Breast epithelium (tissue), 4 donors: Measurements from ENCODE around the gene ARHGEF7. TPM values are rescaled to one million over a fixed set of nuclear protein-coding genes. Genes with fewer than 3 reads are reported as not detected.

Experiments used
- DNase-seq, 2 donors: peaks; one replicate each; pipeline ENCODE4 v3.0.0-alpha.2; 2019; ENCODE audit warnings: low spot score in 2 of 2
- H3K27ac ChIP-seq, 2 donors: fragments of 200-600 bp; sonication (generic) in 1 of 2; one replicate each; pipeline ENCODE4 v1.5.1; 2016 to 2019; ENCODE audit warnings: mild to moderate bottlenecking in 1 of 2
- H3K27me3 ChIP-seq, 2 donors: fragments of 200-600 bp; sonication (generic) in 1 of 2; one replicate each; pipeline versions ENCODE4 v1.5.1 to v1.6.0; 2017 to 2019; ENCODE audit warnings: control low read depth in 1 of 2, mild to moderate bottlenecking in 1 of 2
- H3K36me3 ChIP-seq: fragments of 200-600 bp; one replicate; pipeline ENCODE4 v1.5.1; 2019
- H3K4me1 ChIP-seq, 2 donors: fragments of 200-600 bp; sonication (generic); one replicate each; pipeline ENCODE4 v1.5.1; 2016 to 2019; ENCODE audit warnings: control low read depth in 1 of 2
- H3K4me3 ChIP-seq, 3 donors: fragments of 200-600 bp; sonication (generic); 1 replicate in 2 of 3; 2 replicates in 1 of 3; pipeline ENCODE4 v1.5.1; 2016 to 2019; ENCODE audit warnings: mild to moderate bottlenecking in 3 of 3, moderate library complexity in 2 of 3
- H3K9me3 ChIP-seq, 2 donors: fragments of 200-600 bp; sonication (generic) in 1 of 2; one replicate each; pipeline ENCODE4 v1.5.1; 2016 to 2019; ENCODE audit warnings: control low read depth in 1 of 2
- CTCF ChIP-seq, 3 donors: fragments of 450-650 bp; IDR thresholded peaks; one replicate each; pipeline ENCODE4 v1.5.1; 2016 to 2017; ENCODE audit warnings: antibody characterized with exemption in 3 of 3, mild to moderate bottlenecking in 3 of 3, moderate library complexity in 3 of 3
- POLR2A ChIP-seq: fragments of 450-650 bp; IDR thresholded peaks from one replicate; pipeline ENCODE4 v1.6.1; 2016; ENCODE audit warnings: antibody characterized with exemption, mild to moderate bottlenecking, moderate library complexity
- POLR2AphosphoS5 ChIP-seq, 3 donors: sonication (generic); formaldehyde crosslinking; IDR thresholded peaks; one replicate each; pipeline ENCODE4 v1.6.1; 2017; ENCODE audit warnings: antibody characterized with exemption in 3 of 3
- intact Hi-C: fragments of 100-400 bp; cut with DNase I; formaldehyde crosslinking; loops from one replicate; pipeline ENCODE4 v1.15.1; 2023; ENCODE audit warnings: low total_unique reads
- total RNA-seq, 3 donors: library from RNA; depleted of rRNA; stranded (reverse); fragments of >200 nt; gene quantifications; one replicate each; pipeline ENCODE4 v1.1.0, GENCODE V29; 2016

The ARHGEF7 gene
- total RNA-seq, 3 donors from 2014 or later = 79.6 to 92.0 (median 85.5) TPM

GRCh38 chr13:111315347-111315995, 200.4 kb downstream of the ARHGEF7 start:
- no peaks in the 10 kb centered on the region for H3K4me1 ChIP-seq
- no peaks in the 10 kb centered on the region for H3K36me3 ChIP-seq
- no peak for DNase-seq
- H3K27ac ChIP-seq = no peak overlapping the region
- no peak for TF ChIP-seq POLR2A
- no peak for TF ChIP-seq POLR2AphosphoS5 (IDR thresholded peaks at IDR 0.05)
- TF ChIP-seq CTCF (IDR thresholded peaks at IDR 0.05) = no peak
- peaks cover 16 to 19% of the 10 kb centered on the region in 2 donors for H3K9me3 ChIP-seq
- intact Hi-C loops = no loop called here
- no peaks in the 10 kb centered on the region for H3K27me3 ChIP-seq
- no peak overlapping the region for H3K4me3 ChIP-seq

- Histone ChIP-seq H3K4me3 (no peak overlapping the region), H3K27me3 (no peaks in the 10 kb centered on the region), H3K36me3 (no peaks in the 10 kb centered on the region), H3K9me3 (peaks cover 16 to 19% of the 10 kb centered on the region in 2 donors), H3K4me1 (no peaks in the 10 kb centered on the region), H3K27ac (no peak overlapping the region)
- DNase-seq = no peak
- intact Hi-C loops = no loop called here
- TF ChIP-seq CTCF (IDR thresholded peaks at IDR 0.05) (no peak), POLR2AphosphoS5 (IDR thresholded peaks at IDR 0.05) (no peak), POLR2A (no peak)
Observed at GRCh38 chr13:111316161-111316730, 201.1 kb downstream of the ARHGEF7 start.

GRCh38 chr13:111317042-111317550, 202.0 kb downstream of the ARHGEF7 start:
- intact Hi-C loops = no loop called here
- H3K27ac ChIP-seq = no peak overlapping the region
- no peaks in the 10 kb centered on the region for H3K27me3 ChIP-seq
- H3K36me3 ChIP-seq = no peaks in the 10 kb centered on the region
- no peaks in the 10 kb centered on the region for H3K4me1 ChIP-seq
- TF ChIP-seq CTCF (IDR thresholded peaks at IDR 0.05) (no peak), POLR2A (no peak), POLR2AphosphoS5 (IDR thresholded peaks at IDR 0.05) (no peak)
- no peak overlapping the region for H3K4me3 ChIP-seq
- DNase-seq = no peak
- H3K9me3 ChIP-seq = peaks cover 10 to 14% of the 10 kb centered on the region in 2 donors

GRCh38 chr13:111317571-111318345, 202.6 kb downstream of the ARHGEF7 start:
- Histone ChIP-seq H3K27ac (no peak overlapping the region), H3K4me3 (no peak overlapping the region), H3K4me1 (no peaks in the 10 kb centered on the region), H3K9me3 (peaks cover 6 to 8% of the 10 kb centered on the region in 2 donors), H3K36me3 (no peaks in the 10 kb centered on the region), H3K27me3 (no peaks in the 10 kb centered on the region)
- intact Hi-C loops = no loop called here
- no peak for TF ChIP-seq CTCF (IDR thresholded peaks at IDR 0.05)
- TF ChIP-seq POLR2AphosphoS5 (IDR thresholded peaks at IDR 0.05) = no peak
- TF ChIP-seq POLR2A = no peak
- no peak for DNase-seq

GRCh38 chr13:111318386-111318785, 203.3 kb downstream of the ARHGEF7 start:
- H3K27me3 ChIP-seq = no peaks in the 10 kb centered on the region
- no peaks in the 10 kb centered on the region for H3K36me3 ChIP-seq
- no peak for DNase-seq
- no peak overlapping the region for H3K4me3 ChIP-seq
- H3K27ac ChIP-seq = no peak overlapping the region
- H3K4me1 ChIP-seq = no peaks in the 10 kb centered on the region
- peaks cover 0 to 2% of the 10 kb centered on the region in 2 donors for H3K9me3 ChIP-seq
- intact Hi-C loops = no loop called here
- TF ChIP-seq POLR2A = no peak
- TF ChIP-seq POLR2AphosphoS5 (IDR thresholded peaks at IDR 0.05) = no peak
- TF ChIP-seq CTCF (IDR thresholded peaks at IDR 0.05) = no peak
